Colonic mucosa (tissue), 4 donors: Measurements from ENCODE around the gene ATP6V1F. TPM values are rescaled to one million over a fixed set of nuclear protein-coding genes. Genes with fewer than 3 reads are reported as not detected.

ENCODE experiments used
- DNase-seq: peaks from one replicate; pipeline ENCODE4 v3.0.0-alpha.2; 2020
- H3K27ac ChIP-seq: fragments of 200-600 bp; one replicate; pipeline ENCODE4 v1.8.0; 2021
- H3K27me3 ChIP-seq: fragments of 200-600 bp; one replicate; pipeline ENCODE4 v1.8.0; 2021
- H3K36me3 ChIP-seq: fragments of 200-600 bp; one replicate; pipeline ENCODE4 v1.8.0; 2021
- H3K4me1 ChIP-seq: fragments of 200-600 bp; one replicate; pipeline ENCODE4 v1.8.0; 2021; ENCODE audit warnings: mild to moderate bottlenecking
- H3K4me3 ChIP-seq: fragments of 200-600 bp; one replicate; pipeline ENCODE4 v1.8.0; 2021
- H3K9ac ChIP-seq, 2 donors: one replicate each; pipeline ENCODE4 v1.7.0; 2013; ENCODE audit warnings: control low read depth in 2 of 2, low read depth in 2 of 2, low read length in 2 of 2
- H3K9me3 ChIP-seq: fragments of 200-600 bp; one replicate; pipeline ENCODE4 v1.8.0; 2021
- intact Hi-C: fragments of 100-400 bp; cut with DNase I; formaldehyde crosslinking; loops from one replicate; pipeline ENCODE4 v1.14.1; 2022
- total RNA-seq, 2 donors: library from RNA; stranded (reverse); fragmentation: NEBNext Ultra II Directional in 1 of 2; extraction: Animal tissue kit (Norgen Biotek cat#: 25700) in 1 of 2; gene quantifications; one replicate each; pipeline ENCODE4 v1.2.1, GENCODE V29; 2021
- TF ChIP-seq, protein P1 (sequence below): fragments of 200-600 bp; IDR thresholded peaks from one replicate; pipeline ENCODE4 v1.8.0; 2022; ENCODE audit warnings: antibody characterized with exemption, mild to moderate bottlenecking
- donor health status: healthy.
- donor health status: DM: no; HTN: no; CAD: no.
- donor health status: DM: no; HTN: no; CAD: no.

ATP6V1F gene
- total RNA-seq, 2 donors from 2014 or later = 94.4 to 105 TPM

DNA sequence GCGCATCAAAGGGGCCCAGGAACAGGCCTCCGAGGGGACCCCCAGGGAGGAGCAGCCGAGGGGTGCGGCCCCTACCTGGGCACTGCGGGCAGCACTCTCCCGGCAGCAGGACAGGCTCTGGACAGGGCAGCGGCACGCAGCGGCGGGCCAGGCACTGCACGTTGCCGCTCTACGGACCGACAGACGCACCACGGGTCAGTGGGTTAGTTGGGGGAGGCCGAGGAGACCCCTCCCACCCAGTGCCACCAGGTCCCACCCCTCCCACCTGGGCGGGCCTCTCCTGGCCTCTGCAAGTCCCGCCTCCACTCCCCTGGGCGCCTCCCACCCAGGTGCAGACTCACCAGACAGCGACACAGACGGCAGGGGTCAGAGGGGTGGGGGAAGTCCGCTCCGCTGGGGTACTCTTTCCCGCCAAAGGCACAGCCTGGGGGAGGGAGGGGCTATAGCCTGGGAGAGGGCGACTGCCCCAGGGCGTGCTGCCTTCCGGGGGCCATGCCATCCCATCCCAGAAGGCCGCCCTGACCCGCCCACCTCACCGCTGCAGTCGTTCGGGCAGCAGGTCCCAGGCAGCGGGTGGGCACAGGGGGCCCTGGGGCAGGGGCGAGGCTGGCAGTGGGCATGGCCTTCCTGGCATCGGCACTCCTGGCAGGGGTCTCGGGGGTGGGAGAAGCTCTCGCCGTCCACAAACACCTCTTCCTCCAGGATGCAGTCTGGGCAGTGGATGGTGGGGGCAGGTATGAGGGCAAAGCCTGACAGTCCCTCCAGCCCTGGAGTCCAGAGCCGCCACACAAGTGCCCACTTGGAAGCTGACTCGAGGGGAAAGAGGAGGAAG is 28.7 kb downstream of the ATP6V1F start:
- Histone ChIP-seq H3K4me3 (peak overlapping the region; percentile 22), H3K36me3 (no peaks in the 10 kb centered on the region), H3K4me1 (no peaks in the 10 kb centered on the region), H3K9me3 (no peaks in the 10 kb centered on the region), H3K9ac (peak overlapping the region in 1 of 2 donors; percentile 8), H3K27ac (no peak overlapping the region), H3K27me3 (peaks cover 12% of the 10 kb centered on the region)
- DNase-seq = no peak
- TF ChIP-seq, protein P1, sequence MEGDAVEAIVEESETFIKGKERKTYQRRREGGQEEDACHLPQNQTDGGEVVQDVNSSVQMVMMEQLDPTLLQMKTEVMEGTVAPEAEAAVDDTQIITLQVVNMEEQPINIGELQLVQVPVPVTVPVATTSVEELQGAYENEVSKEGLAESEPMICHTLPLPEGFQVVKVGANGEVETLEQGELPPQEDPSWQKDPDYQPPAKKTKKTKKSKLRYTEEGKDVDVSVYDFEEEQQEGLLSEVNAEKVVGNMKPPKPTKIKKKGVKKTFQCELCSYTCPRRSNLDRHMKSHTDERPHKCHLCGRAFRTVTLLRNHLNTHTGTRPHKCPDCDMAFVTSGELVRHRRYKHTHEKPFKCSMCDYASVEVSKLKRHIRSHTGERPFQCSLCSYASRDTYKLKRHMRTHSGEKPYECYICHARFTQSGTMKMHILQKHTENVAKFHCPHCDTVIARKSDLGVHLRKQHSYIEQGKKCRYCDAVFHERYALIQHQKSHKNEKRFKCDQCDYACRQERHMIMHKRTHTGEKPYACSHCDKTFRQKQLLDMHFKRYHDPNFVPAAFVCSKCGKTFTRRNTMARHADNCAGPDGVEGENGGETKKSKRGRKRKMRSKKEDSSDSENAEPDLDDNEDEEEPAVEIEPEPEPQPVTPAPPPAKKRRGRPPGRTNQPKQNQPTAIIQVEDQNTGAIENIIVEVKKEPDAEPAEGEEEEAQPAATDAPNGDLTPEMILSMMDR = no peak
- intact Hi-C loops = no loop called here

DNA sequence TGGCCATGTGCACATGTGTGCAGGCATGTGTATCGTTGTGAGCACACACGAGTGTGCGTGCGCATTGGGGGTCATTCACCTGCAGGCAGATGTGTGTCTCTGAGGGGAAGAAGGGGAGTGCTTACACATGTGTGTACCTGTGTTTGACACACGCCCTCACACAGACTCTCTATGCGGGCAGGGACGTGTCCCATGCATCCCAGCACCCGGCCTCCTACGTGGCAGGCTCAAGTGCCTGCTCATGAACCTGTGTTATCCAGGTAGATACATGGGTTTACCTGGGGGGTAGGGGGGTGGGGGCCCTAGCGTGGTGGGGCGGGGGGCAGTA is 29.2 kb downstream of the ATP6V1F start:
- Histone ChIP-seq H3K36me3 (no peaks in the 10 kb centered on the region), H3K27ac (no peak overlapping the region), H3K4me3 (no peak overlapping the region), H3K4me1 (no peaks in the 10 kb centered on the region), H3K9me3 (no peaks in the 10 kb centered on the region), H3K27me3 (peaks cover 12% of the 10 kb centered on the region), H3K9ac (no peak overlapping the region)
- intact Hi-C loops = no loop called here
- no peak for DNase-seq
- TF ChIP-seq, protein P1 = no peak

DNA sequence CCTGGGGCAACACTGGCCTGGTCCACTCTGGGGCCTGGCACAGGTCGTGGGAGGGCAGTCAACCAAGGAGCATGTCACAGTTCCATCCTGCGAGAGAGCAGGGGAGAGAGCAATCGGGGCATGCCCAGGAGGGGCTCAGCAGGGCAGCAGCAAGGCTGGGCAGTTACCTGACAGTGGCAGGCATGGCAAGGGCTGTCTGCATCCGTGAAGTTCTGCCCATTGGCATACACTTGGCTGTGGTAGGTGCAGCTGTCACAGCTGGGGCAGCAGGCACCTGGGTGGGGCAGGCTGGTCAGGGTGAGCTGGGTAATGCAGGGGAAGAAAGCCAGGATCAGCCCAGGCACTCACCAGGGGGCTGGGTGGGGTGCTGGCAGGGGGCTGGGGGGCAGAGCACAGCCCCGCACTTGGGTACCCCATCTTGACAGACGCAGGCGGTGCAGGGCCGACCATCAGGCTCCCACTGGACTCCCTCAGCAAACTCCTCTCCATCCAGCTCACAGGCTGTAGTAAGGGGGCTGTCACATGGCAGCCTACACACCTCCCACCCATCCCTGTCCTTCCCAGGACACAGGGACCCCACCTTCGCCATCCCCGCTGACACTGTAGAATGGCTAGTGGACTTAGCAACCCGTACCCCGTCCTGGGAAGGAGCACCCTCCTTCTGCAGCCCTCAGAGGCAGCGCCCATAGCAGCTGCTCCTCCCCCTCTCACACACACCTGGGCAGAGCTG is 30.0 kb downstream of the ATP6V1F start:
- no peak for DNase-seq
- no peak overlapping the region for H3K9ac ChIP-seq
- TF ChIP-seq, protein P1 = no peak
- H3K4me3 ChIP-seq = no peak overlapping the region
- no peaks in the 10 kb centered on the region for H3K36me3 ChIP-seq
- H3K27me3 ChIP-seq = peaks cover 12% of the 10 kb centered on the region
- H3K27ac ChIP-seq = no peak overlapping the region
- intact Hi-C loops = no loop called here
- no peaks in the 10 kb centered on the region for H3K9me3 ChIP-seq
- no peaks in the 10 kb centered on the region for H3K4me1 ChIP-seq

DNA sequence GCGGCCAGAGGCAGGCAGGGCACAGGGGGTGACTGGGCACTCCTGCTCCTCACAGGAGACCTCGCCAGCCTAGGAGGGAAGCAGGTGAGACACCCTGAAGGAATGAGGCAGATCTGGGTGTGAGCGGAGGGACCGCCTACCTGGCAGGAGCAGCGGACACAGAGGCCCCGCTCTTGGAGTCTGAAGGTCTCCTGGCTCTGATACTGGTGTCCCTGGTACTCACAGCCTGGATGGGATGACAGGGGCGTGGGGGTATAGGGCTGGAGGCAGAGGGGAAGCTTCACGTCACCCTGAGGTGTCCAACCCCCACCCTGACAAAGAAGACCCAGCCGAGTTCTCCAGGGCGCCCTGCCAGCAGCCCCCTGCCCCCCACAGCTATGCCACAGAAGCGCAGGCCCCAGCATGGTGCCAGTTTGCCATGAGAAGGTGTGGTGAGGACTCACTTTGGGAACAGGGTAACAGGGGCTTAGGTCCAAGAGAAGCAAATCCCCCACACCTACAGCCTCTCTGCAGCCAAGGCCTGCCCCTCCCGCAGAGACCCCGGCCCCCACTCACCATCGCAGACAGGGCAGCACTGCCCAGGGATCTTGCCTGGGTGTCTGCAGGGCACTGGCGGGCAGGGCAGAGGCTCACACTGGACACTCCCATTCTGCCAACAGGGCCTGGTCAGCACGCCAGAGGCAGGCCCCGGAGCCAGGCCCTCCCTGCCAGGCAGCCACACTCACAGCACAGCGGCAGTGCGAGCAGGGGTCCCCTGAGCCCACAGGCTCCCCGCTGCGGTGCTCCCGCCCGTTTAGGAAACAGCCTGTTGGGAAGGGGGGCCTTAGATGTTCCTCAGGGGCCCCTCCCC is 30.8 kb downstream of the ATP6V1F start:
- intact Hi-C loops = no loop called here
- no peak overlapping the region for H3K27ac ChIP-seq
- H3K9ac ChIP-seq = no peak overlapping the region
- H3K9me3 ChIP-seq = no peaks in the 10 kb centered on the region
- H3K27me3 ChIP-seq = peaks cover 12% of the 10 kb centered on the region
- TF ChIP-seq, protein P1 = no peak
- no peaks in the 10 kb centered on the region for H3K36me3 ChIP-seq
- DNase-seq = no peak
- no peaks in the 10 kb centered on the region for H3K4me1 ChIP-seq
- H3K4me3 ChIP-seq = no peak overlapping the region

DNA sequence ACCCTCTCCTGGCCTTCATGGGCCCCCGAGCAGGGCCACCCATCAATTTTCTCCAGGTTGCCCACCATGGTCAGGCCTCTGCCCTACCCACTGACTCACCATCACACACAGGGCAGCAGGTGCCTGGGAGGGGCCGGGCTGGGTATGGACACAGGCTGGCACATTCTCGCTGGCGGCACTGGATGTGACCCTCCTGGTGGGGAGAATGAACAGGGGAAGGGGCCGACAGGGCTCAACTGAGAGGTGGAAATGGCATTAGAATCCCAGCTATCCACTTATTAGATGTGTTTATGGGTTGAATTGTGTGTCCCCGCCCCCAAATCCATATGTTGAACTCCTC is 31.4 kb downstream of the ATP6V1F start:
- no peak overlapping the region for H3K9ac ChIP-seq
- H3K9me3 ChIP-seq = no peaks in the 10 kb centered on the region
- no peaks in the 10 kb centered on the region for H3K36me3 ChIP-seq
- H3K4me3 ChIP-seq = no peak overlapping the region
- H3K4me1 ChIP-seq = no peaks in the 10 kb centered on the region
- H3K27me3 ChIP-seq = peaks cover 12% of the 10 kb centered on the region
- intact Hi-C loops = no loop called here
- TF ChIP-seq, protein P1 = no peak
- DNase-seq = no peak
- no peak overlapping the region for H3K27ac ChIP-seq
